PC-3 (cell line): ENCODE data around the gene TXNL4A. TPM values are rescaled to one million over a fixed set of nuclear protein-coding genes. Genes with fewer than 3 reads are reported as not detected.

Source experiments
- ATAC-seq: fragments of 200-7000 bp; cut with Tn5 transposase; 2 replicates; pipeline ENCODE4 v1.9.1; 2020; ENCODE audit warnings: mild to moderate bottlenecking, moderate library complexity
- BruUV-seq: library from RNA; stranded (reverse); fragments of 400-500 nt; replicated peaks from 2 replicates; lab custom pipeline; 2021; lab: Mats Ljungman, UMichigan
- CTCF ChIA-PET: fragments of 300-600 bp; sonication (Branson Sonifier 250); formaldehyde crosslinking; loops from one replicate; lab custom pipeline; 2022; ENCODE audit warnings: antibody characterized with exemption; lab: Charles Lee
- POLR2A ChIA-PET: fragments of 300-600 bp; sonication (Branson Sonifier 250); formaldehyde crosslinking; loops from one replicate; lab custom pipeline; 2022; ENCODE audit warnings: antibody characterized with exemption; ENCODE audit not compliant: unreplicated experiment; lab: Charles Lee
- DNase-seq: peaks from one replicate; pipeline ENCODE4 v3.0.0-alpha.2; 2015
- H2AFZ ChIP-seq: fragments of 300-600 bp; sonication (generic); 2 replicates; pipeline ENCODE4 v1.6.0; 2016; ENCODE audit warnings: antibody characterized with exemption, low read length
- H3F3A ChIP-seq: fragments of 300-600 bp; sonication (generic); one replicate; pipeline ENCODE4 v1.6.0; 2017; ENCODE audit warnings: antibody characterized with exemption, low read length, control low read depth, mild to moderate bottlenecking; ENCODE audit not compliant: unreplicated experiment
- H3K27ac ChIP-seq: fragments of 300-600 bp; sonication (generic); 2 replicates; pipeline ENCODE4 v1.5.1; 2016; ENCODE audit warnings: mild to moderate bottlenecking, low read length
- H3K27me3 ChIP-seq: fragments of 300-600 bp; sonication (generic); 2 replicates; pipeline ENCODE4 v1.6.1; 2016; ENCODE audit warnings: low read length, mixed read lengths
- H3K36me3 ChIP-seq: fragments of 300-600 bp; sonication (generic); 2 replicates; pipeline ENCODE4 v1.6.1; 2016; ENCODE audit warnings: low read depth, mixed run types, low read length, mixed read lengths
- H3K4me1 ChIP-seq: fragments of 300-600 bp; sonication (generic); 2 replicates; pipeline ENCODE4 v1.5.1; 2016; ENCODE audit warnings: low read length; ENCODE audit not compliant: insufficient read depth
- H3K4me2 ChIP-seq: fragments of 300-600 bp; sonication (generic); 2 replicates; pipeline ENCODE4 v1.6.0; 2016; ENCODE audit warnings: low read length
- H3K4me3 ChIP-seq: fragments of 300-600 bp; sonication (generic); 2 replicates; pipeline ENCODE4 v1.5.1; 2016; ENCODE audit warnings: mild to moderate bottlenecking, low read length, mixed read lengths
- H3K79me2 ChIP-seq: fragments of 300-600 bp; sonication (generic); 2 replicates; pipeline ENCODE4 v1.6.1; 2017; ENCODE audit warnings: low read length, mixed read lengths
- H3K9ac ChIP-seq: fragments of 300-600 bp; sonication (generic); 2 replicates; pipeline ENCODE4 v1.6.0; 2016; ENCODE audit warnings: mild to moderate bottlenecking, low read length
- H3K9me2 ChIP-seq: fragments of 300-600 bp; sonication (generic); replicated peaks from 2 replicates; pipeline ENCODE4 v1.6.1; 2016; ENCODE audit warnings: mixed run types, low read length, mixed read lengths
- H3K9me3 ChIP-seq: fragments of 300-600 bp; sonication (generic); 2 replicates; pipeline ENCODE4 v1.6.1; 2016; ENCODE audit warnings: low read length, mixed read lengths
- H4K20me1 ChIP-seq: fragments of 300-600 bp; sonication (generic); 2 replicates; pipeline ENCODE4 v1.6.1; 2016; ENCODE audit warnings: low read length, mixed read lengths
- EZH2 ChIP-seq: fragments of 300-600 bp; sonication (generic); IDR thresholded peaks from one replicate; pipeline ENCODE4 v1.6.1; 2017; ENCODE audit warnings: antibody characterized with exemption, mild to moderate bottlenecking, low read length; ENCODE audit not compliant: unreplicated experiment
- EZH2phosphoT487 ChIP-seq: fragments of 300-600 bp; sonication (generic); IDR thresholded peaks from 2 replicates; pipeline ENCODE4 v1.6.1; 2018; ENCODE audit warnings: mild to moderate bottlenecking, antibody characterized with exemption, low read length, borderline replicate concordance
- intact Hi-C: fragments of 100-400 bp; cut with micrococcal nuclease; formaldehyde crosslinking; loops from 2 replicates; pipeline ENCODE4 v1.9.0; 2023
- total RNA-seq: library from RNA; depleted of rRNA; stranded (reverse); fragments of >200 nt; gene quantifications from 2 replicates; pipeline ENCODE4 v1.2.3, GENCODE V29; 2014
- TF ChIP-seq, protein P1 (sequence below): fragments of 300-600 bp; sonication (generic); conservative IDR thresholded peaks from 2 replicates; pipeline ENCODE4 v1.5.1; 2017; ENCODE audit warnings: antibody characterized with exemption, low read depth, mild to moderate bottlenecking, low read length

Gene TXNL4A
- total RNA-seq, 1 experiment from 2014 or later = 159 TPM

DNA sequence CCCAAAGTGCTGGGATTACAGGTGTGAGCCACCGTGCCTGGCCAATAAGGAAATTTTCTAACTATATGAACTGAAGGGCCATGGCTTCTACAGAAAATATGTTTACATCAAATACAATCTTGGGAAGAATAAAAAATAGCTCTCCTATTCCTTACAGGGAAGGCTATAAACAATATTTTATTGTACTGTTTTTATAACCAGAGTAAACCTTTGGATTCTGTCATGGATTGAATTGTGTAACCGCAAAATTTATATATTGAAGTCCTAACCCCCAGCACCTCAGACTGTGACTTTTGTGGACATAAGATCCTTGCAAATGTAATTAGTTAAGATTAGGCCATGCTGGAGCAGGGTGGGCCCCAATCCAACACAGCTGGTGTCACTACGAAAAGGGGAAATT, 15.6 kb downstream of the TXNL4A start:
- H3K27me3 ChIP-seq = no peaks in the 10 kb centered on the region
- intact Hi-C loops = no loop called here
- BruUV-seq = no TSS peak

DNA sequence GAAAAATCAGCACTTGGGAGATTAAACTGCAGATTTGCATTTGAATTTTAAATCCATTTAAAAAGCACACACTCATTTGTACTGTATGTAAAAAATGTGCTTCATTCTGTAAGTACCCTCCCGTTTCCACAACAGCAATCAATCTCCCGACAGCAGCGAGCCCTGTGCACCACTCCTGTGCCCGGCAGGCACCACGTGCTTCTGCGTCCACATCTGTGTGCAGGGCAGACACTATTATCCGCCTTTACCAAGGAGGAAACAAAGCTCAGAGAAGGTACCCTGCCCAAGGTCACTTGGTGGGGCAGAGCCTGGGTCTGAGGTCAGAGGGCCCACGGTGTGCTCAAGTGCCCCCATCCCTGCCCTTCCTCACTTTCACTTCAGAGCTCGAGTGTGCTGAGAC, 16.4 kb downstream of the TXNL4A start:
- H3K4me3 ChIP-seq = no peak overlapping the region
- ATAC-seq = no peak
- H4K20me1 ChIP-seq = no peaks in the 10 kb centered on the region

More for the DNA sequence above, 15.6 kb downstream of the TXNL4A start:
- Histone ChIP-seq H3K27ac (no peak overlapping the region), H3K79me2 (peaks cover 41% of the 10 kb centered on the region), H3K9ac (no peak overlapping the region), H3K4me2 (no peak overlapping the region), H3K4me3 (no peak overlapping the region), H3K4me1 (no peaks in the 10 kb centered on the region), H3K36me3 (peaks cover 44% of the 10 kb centered on the region), H3F3A (no peaks in the 10 kb centered on the region), H3K9me2 (no peaks in the 10 kb centered on the region), H4K20me1 (peaks cover 6% of the 10 kb centered on the region), H2AFZ (no peak overlapping the region), H3K9me3 (no peaks in the 10 kb centered on the region)
- TF ChIP-seq EZH2 = no peak
- TF ChIP-seq, protein P1, sequence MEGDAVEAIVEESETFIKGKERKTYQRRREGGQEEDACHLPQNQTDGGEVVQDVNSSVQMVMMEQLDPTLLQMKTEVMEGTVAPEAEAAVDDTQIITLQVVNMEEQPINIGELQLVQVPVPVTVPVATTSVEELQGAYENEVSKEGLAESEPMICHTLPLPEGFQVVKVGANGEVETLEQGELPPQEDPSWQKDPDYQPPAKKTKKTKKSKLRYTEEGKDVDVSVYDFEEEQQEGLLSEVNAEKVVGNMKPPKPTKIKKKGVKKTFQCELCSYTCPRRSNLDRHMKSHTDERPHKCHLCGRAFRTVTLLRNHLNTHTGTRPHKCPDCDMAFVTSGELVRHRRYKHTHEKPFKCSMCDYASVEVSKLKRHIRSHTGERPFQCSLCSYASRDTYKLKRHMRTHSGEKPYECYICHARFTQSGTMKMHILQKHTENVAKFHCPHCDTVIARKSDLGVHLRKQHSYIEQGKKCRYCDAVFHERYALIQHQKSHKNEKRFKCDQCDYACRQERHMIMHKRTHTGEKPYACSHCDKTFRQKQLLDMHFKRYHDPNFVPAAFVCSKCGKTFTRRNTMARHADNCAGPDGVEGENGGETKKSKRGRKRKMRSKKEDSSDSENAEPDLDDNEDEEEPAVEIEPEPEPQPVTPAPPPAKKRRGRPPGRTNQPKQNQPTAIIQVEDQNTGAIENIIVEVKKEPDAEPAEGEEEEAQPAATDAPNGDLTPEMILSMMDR = no peak
- no peak for TF ChIP-seq EZH2phosphoT487
- no peak for DNase-seq
- ChIA-PET POLR2A (no interaction called here), CTCF (no interaction called here)
- no peak for ATAC-seq

More for the DNA sequence above, 16.4 kb downstream of the TXNL4A start:
- Histone ChIP-seq H3K9me3 (no peaks in the 10 kb centered on the region), H3K27me3 (no peaks in the 10 kb centered on the region), H3K9me2 (no peaks in the 10 kb centered on the region), H3K36me3 (peaks cover 43% of the 10 kb centered on the region), H3K4me2 (no peak overlapping the region), H3K4me1 (no peaks in the 10 kb centered on the region), H2AFZ (no peak overlapping the region), H3K9ac (no peak overlapping the region), H3K27ac (no peak overlapping the region), H3K79me2 (peaks cover 39% of the 10 kb centered on the region), H3F3A (no peaks in the 10 kb centered on the region)
- intact Hi-C loops = no loop called here
- POLR2A ChIA-PET = no interaction called here
- DNase-seq = no peak
- TF ChIP-seq, protein P1 = no peak
- no peak for TF ChIP-seq EZH2phosphoT487
- no peak for TF ChIP-seq EZH2
- CTCF ChIA-PET = no interaction called here
- no TSS peak for BruUV-seq
